PFSK-1 (cell line): ENCODE results near the gene TBC1D9B.

Experiments
- FOXP2 ChIP-seq: optimal IDR thresholded peaks from 2 replicates; pipeline ENCODE3; 2011; ENCODE audit warnings: borderline replicate concordance, control low read depth, inconsistent platforms; ENCODE audit not compliant: insufficient read depth; ENCODE audit errors: extremely low read length, extremely low read depth
- POLR2AphosphoS5 ChIP-seq: IDR thresholded peaks from 2 replicates; pipeline ENCODE4 v1.6.1; 2012; ENCODE audit warnings: low read depth, mild to moderate bottlenecking, control low read depth, low read length, moderate library complexity
- SIN3A ChIP-seq: IDR thresholded peaks from 2 replicates; pipeline ENCODE4 v1.6.1; 2012; ENCODE audit warnings: mild to moderate bottlenecking, low read length, moderate library complexity, borderline replicate concordance; ENCODE audit not compliant: insufficient read depth
- TAF1 ChIP-seq: IDR thresholded peaks from 2 replicates; pipeline ENCODE4 v1.6.1; 2012; ENCODE audit warnings: low read length, control low read depth, borderline replicate concordance; ENCODE audit not compliant: insufficient read depth
- TF ChIP-seq, protein P1 (sequence below), 2 experiments: IDR thresholded peaks; 2 replicates each; pipeline versions ENCODE4 v1.6.1 to v1.8.0; 2011 to 2012; ENCODE audit warnings: low read depth in 2 of 2, low read length in 2 of 2, control low read depth in 1 of 2, inconsistent platforms in 1 of 2, mild to moderate bottlenecking in 1 of 2, moderate library complexity in 1 of 2; ENCODE audit not compliant: insufficient read depth in 1 of 2

Gene TBC1D9B

GRCh38 chr5:179936976-179937681 lies 29.4 kb upstream of the TBC1D9B start:
- no peak for TF ChIP-seq SIN3A
- no peak for TF ChIP-seq FOXP2
- TF ChIP-seq, protein P1, sequence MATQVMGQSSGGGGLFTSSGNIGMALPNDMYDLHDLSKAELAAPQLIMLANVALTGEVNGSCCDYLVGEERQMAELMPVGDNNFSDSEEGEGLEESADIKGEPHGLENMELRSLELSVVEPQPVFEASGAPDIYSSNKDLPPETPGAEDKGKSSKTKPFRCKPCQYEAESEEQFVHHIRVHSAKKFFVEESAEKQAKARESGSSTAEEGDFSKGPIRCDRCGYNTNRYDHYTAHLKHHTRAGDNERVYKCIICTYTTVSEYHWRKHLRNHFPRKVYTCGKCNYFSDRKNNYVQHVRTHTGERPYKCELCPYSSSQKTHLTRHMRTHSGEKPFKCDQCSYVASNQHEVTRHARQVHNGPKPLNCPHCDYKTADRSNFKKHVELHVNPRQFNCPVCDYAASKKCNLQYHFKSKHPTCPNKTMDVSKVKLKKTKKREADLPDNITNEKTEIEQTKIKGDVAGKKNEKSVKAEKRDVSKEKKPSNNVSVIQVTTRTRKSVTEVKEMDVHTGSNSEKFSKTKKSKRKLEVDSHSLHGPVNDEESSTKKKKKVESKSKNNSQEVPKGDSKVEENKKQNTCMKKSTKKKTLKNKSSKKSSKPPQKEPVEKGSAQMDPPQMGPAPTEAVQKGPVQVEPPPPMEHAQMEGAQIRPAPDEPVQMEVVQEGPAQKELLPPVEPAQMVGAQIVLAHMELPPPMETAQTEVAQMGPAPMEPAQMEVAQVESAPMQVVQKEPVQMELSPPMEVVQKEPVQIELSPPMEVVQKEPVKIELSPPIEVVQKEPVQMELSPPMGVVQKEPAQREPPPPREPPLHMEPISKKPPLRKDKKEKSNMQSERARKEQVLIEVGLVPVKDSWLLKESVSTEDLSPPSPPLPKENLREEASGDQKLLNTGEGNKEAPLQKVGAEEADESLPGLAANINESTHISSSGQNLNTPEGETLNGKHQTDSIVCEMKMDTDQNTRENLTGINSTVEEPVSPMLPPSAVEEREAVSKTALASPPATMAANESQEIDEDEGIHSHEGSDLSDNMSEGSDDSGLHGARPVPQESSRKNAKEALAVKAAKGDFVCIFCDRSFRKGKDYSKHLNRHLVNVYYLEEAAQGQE (IDR thresholded peaks at IDR 0.05; ENCODE audit: insufficient read depth in 1 of 2, low read depth in 2 of 2, low read length in 2 of 2) = no peak
- no peak for TF ChIP-seq TAF1
- no peak for TF ChIP-seq POLR2AphosphoS5

- TF ChIP-seq SIN3A = no peak
- TF ChIP-seq POLR2AphosphoS5 = no peak
- TF ChIP-seq TAF1 = no peak
- TF ChIP-seq, protein P1 (IDR thresholded peaks at IDR 0.05; ENCODE audit: insufficient read depth in 1 of 2, low read depth in 2 of 2, low read length in 2 of 2) = no peak
- no peak for TF ChIP-seq FOXP2
These were observed 23.2 kb upstream of the TBC1D9B start for GRCh38 chr5:179930788-179931473.

GRCh38 chr5:179927824-179928223 lies 20.1 kb upstream of the TBC1D9B start:
- TF ChIP-seq, protein P1 (IDR thresholded peaks at IDR 0.05; ENCODE audit: insufficient read depth in 1 of 2, low read depth in 2 of 2, low read length in 2 of 2) = no peak
- TF ChIP-seq FOXP2 (no peak), POLR2AphosphoS5 (no peak), SIN3A (no peak), TAF1 (no peak)

GRCh38 chr5:179926657-179927056 lies 19.0 kb upstream of the TBC1D9B start:
- TF ChIP-seq POLR2AphosphoS5 = no peak
- TF ChIP-seq SIN3A = no peak
- TF ChIP-seq, protein P1 (IDR thresholded peaks at IDR 0.05; ENCODE audit: insufficient read depth in 1 of 2, low read depth in 2 of 2, low read length in 2 of 2) = no peak
- no peak for TF ChIP-seq FOXP2
- TF ChIP-seq TAF1 = no peak
